Left kidney (tissue), 2 donors: ENCODE results near the gene PPM1N. TPM values are rescaled to one million over a fixed set of nuclear protein-coding genes. Genes with fewer than 3 reads are reported as not detected.

ENCODE experiments used
- DNase-seq: peaks from one replicate; pipeline ENCODE4 v3.0.0-alpha.2; 2013
- polyA plus RNA-seq: library from polyadenylated mRNA; unstranded; fragments of 120-200 nt; gene quantifications from one replicate; pipeline ENCODE4 v1.2.1, GENCODE V29; 2013; ENCODE audit not compliant: insufficient read length

PPM1N gene
- polyA plus RNA-seq, 1 donor = 0.27 TPM

- no peak for DNase-seq
Observed at GRCh38 chr19:45528744-45529419, 30.6 kb downstream of the PPM1N start.

DNA sequence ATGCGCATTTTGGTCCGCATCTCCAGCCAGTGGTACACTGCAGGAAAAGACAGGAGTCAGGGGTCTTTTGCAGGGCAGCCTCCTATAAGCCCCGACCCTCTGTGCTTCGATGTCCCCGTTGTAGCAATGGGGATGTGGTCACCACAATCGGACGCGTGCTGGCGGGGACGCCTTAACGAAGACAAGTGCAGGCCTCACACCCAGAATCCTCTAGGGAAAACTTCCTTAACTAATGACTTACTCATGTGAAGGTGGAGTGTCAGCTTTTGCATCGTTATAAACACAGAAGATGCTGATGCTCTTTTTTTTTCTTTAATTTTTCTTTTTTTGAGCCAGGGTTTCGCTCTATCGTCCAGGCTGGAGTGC is 31.2 kb downstream of the PPM1N start:
- DNase-seq = no peak

DNA sequence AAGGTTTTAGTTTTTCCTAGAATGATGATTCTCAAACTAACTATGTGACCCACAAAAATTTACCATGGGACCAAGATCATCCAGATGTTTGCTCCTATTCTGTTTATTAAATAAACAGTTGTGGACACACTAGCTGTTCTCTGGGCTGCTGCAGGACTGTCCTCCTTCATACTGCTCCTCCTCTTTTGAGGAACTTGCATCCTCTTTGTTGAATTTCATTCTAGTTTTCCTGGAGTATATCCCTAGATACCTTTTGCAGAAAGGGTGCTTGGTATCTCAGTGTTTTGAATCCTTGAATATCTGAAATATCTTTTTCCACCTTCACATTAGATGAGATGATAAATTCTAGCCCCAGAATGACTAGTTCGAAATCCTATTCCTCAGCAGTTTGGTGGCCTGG is 33.1 kb downstream of the PPM1N start:
- no peak for DNase-seq

DNA sequence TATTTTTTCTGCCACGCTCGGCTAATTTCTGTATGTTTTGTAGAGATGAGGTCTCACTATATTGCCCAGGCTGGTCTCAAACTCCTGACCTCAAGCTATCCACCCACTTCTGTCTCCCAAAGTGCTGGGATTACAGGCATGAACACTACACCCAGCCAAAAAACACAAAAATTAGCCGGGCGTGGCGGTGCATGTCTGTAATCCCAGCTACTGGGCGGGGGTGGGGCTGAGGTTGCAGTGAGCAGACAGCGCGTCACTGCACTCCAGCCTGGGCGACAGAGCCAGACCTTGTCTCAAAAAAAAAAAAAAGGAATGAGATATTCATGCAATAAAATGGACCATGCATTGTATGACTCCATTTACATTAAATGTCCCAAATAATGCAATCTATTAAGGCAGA is 41.2 kb downstream of the PPM1N start:
- DNase-seq = no peak

DNA sequence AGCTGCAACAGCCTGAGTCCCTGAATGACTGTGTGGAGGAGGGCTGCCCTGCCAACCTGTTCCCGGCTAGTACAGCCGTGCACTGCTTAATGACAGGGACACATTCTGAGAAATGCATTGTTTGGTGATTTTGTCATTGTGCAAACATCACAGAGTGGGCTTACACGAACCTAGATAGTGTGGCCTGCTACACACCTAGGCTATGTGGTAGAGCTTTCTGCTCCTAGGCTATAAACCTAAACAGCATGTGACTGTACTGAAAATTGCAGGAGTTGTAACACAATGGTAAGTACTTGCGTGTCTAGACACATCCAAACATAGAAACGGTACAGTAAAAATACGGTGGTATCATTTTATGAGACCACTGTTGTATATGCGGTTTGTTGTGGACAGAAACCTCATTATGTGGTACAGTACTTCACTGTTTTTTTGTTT is 44.0 kb downstream of the PPM1N start:
- no peak for DNase-seq

DNA sequence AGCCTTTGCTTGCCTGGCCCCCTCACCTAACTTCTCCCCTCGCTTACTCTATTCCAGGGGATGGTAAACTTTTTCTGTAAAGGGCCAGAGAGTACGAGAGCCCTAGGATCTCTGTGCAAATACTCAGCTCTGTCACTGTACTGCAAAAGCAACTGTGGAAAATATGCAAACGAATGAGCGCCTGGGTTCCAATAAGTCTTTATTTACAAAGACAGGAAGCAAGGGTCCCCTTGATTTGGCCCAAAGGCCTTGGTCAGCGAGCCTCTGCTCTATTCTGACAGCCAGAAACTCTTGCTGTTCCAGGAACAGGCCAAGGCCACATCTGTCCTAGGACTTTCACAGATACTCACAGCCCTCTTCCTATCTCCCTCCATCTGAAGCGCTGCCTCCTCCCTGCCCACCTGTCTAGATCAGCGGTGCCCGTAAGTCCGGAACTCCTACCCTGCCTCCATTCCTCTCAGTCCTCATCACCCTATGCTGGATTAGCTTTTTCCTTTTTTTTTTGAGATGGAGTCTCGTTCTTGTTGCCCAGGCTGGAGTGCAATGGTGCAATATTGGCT is 49.0 kb downstream of the PPM1N start:
- DNase-seq = no peak

GRCh38 chr19:45547965-45548609 is 49.8 kb downstream of the PPM1N start:
- DNase-seq = no peak

Other genes starting within 250 kb of the PPM1N start
- gene MARK4, start 247.2 kb upstream of the PPM1N start, polyA plus RNA-seq = 41.7 TPM
- gene CKM, start 175.6 kb upstream of the PPM1N start, polyA plus RNA-seq = 0.38 TPM
- 1.7 TPM for gene KLC3, start 157.7 kb upstream of the PPM1N start, polyA plus RNA-seq
- gene ERCC2, start 127.9 kb upstream of the PPM1N start, polyA plus RNA-seq = 38.0 TPM
- 9.1 TPM for gene PPP1R13L, start 93.4 kb upstream of the PPM1N start, polyA plus RNA-seq
- 3.3 TPM for gene POLR1G, start 91.8 kb upstream of the PPM1N start, polyA plus RNA-seq
- 73.9 TPM for gene ERCC1, start 74.5 kb upstream of the PPM1N start, polyA plus RNA-seq
- 95.9 TPM for gene FOSB, start 30.4 kb upstream of the PPM1N start, polyA plus RNA-seq
- 8.1 TPM for gene RTN2, start 1.4 kb upstream of the PPM1N start, polyA plus RNA-seq
- 49.3 TPM for gene VASP, start 9.0 kb downstream of the PPM1N start, polyA plus RNA-seq
- 11.2 TPM for gene OPA3, start 86.4 kb downstream of the PPM1N start, polyA plus RNA-seq
- gene GPR4, start 103.8 kb downstream of the PPM1N start, polyA plus RNA-seq = 5.2 TPM
- 23.0 TPM for gene EML2, start 141.0 kb downstream of the PPM1N start, polyA plus RNA-seq
- 0.85 TPM for gene GIPR, start 169.8 kb downstream of the PPM1N start, polyA plus RNA-seq
- 253 TPM for gene SNRPD2, start 193.5 kb downstream of the PPM1N start, polyA plus RNA-seq
- gene QPCTL, start 194.2 kb downstream of the PPM1N start, polyA plus RNA-seq = 9.6 TPM
- 16.3 TPM for gene FBXO46, start 232.5 kb downstream of the PPM1N start, polyA plus RNA-seq
- not detected for gene MEIOSIN, start 235.0 kb downstream of the PPM1N start, polyA plus RNA-seq